ENCODE data around the gene COL18A1. TPM values are rescaled to one million over a fixed set of nuclear protein-coding genes. Genes with fewer than 3 reads are reported as not detected.

COL18A1 gene
- polyA plus RNA-seq, 1 of the 3 experiments (the other 2 are of a cell fraction): 118 TPM

- Histone ChIP-seq H3K9me3 (no peaks in the 10 kb centered on the region), H3K9ac (no peak overlapping the region)
- CTCF ChIA-PET: interaction anchor here (1.2 to 1.4 kb wide), 2 partner anchors 9 to 19 kb away, joined by 4 to 5 read pairs; no protein-coding TSS in a partner anchor
Measured at GRCh38 chr21:45417256-45417950, 12.4 kb downstream of the COL18A1 start.

More at GRCh38 chr21:45417256-45417950, 12.4 kb downstream of the COL18A1 start:
- H3K4me2 ChIP-seq: no peak overlapping the region
- peaks cover 0 to 21% of the 10 kb centered on the region in 2 experiments; a peak in 2 of 4 replicates for H3K4me1 ChIP-seq (ENCODE audit: control insufficient read depth in 1 of 2, insufficient read depth in 2 of 2, low read depth in 1 of 2, low read length in 1 of 2)
- no peak overlapping the region for H3K27ac ChIP-seq (ENCODE audit: low read depth in 2 of 2, low read length in 1 of 2)
- peaks cover 0 to 10% of the 10 kb centered on the region in 2 experiments for H3K36me3 ChIP-seq (replicated peaks in 1 of 2; ENCODE audit: control insufficient read depth in 1 of 2, insufficient read depth in 2 of 2, low read length in 1 of 2)
- H3K79me2 ChIP-seq (ENCODE audit: insufficient read depth): peaks cover 97% of the 10 kb centered on the region
- no peak overlapping the region for H3K4me3 ChIP-seq (ENCODE audit: low read depth in 2 of 2, low read length in 1 of 2)
- no peaks in the 10 kb centered on the region for H3K9me2 ChIP-seq
- no peak for DNase-seq
- no peaks in the 10 kb centered on the region for H3K27me3 ChIP-seq (ENCODE audit: insufficient read depth)
- no peak for TF ChIP-seq FOXJ3 (CRISPR knock-in tag; IDR thresholded peaks at IDR 0.05)
- no peak for TF ChIP-seq SMC3 (IDR thresholded peaks at IDR 0.05; ENCODE audit: low read depth, low read length)
- TF ChIP-seq IRF3 (IDR thresholded peaks at IDR 0.05; ENCODE audit: low read depth, low read length): no peak
- TF ChIP-seq SIN3A (IDR thresholded peaks at IDR 0.05; ENCODE audit: borderline replicate concordance, low read depth, low read length): no peak
- no peak for TF ChIP-seq TEAD4 (IDR thresholded peaks at IDR 0.05; ENCODE audit: borderline replicate concordance, insufficient read depth)
- no peak for TF ChIP-seq RXRA (IDR thresholded peaks at IDR 0.05; ENCODE audit: borderline replicate concordance, low read depth)
- no peak for TF ChIP-seq FOSL2 (IDR thresholded peaks at IDR 0.05; ENCODE audit: borderline replicate concordance, low read depth)
- TF ChIP-seq RCOR1 (IDR thresholded peaks at IDR 0.05; ENCODE audit: low read length): no peak
- TF ChIP-seq PBX3 (IDR thresholded peaks at IDR 0.05): no peak
- no peak for TF ChIP-seq GABPA (IDR thresholded peaks at IDR 0.05; ENCODE audit: low read depth)
- TF ChIP-seq JUND (IDR thresholded peaks at IDR 0.05): no peak
- TF ChIP-seq FOXM1 (IDR thresholded peaks at IDR 0.05; ENCODE audit: low read depth): no peak
- TF ChIP-seq CTCF (IDR thresholded peaks at IDR 0.05): no peak
- no peak for TF ChIP-seq MAX (IDR thresholded peaks at IDR 0.05; ENCODE audit: low read depth)
- TF ChIP-seq EP300 (IDR thresholded peaks at IDR 0.05; ENCODE audit: borderline replicate concordance in 1 of 2, low read depth in 1 of 2, low read length in 1 of 2): no peak
- 86% methylated on average over 15 of the region's 22 CpGs for whole genome bisulfite sequencing (ENCODE audit: low lambda C conversion rate)
- H2AFZ ChIP-seq (ENCODE audit: low read depth): no peak overlapping the region
- POLR2A ChIA-PET: no interaction called here
- no peaks in the 10 kb centered on the region for H3F3A ChIP-seq (replicated peaks; ENCODE audit: insufficient read depth)
- peaks cover 99% of the 10 kb centered on the region for H4K20me1 ChIP-seq (ENCODE audit: insufficient read depth)
